Fibroblast of skin of left quadriceps (primary cell): ENCODE data around the gene KY.

ENCODE experiments used
- DNase-seq, 2 experiments: peaks; one replicate each; pipeline ENCODE4 v3.0.0-alpha.2; 2013; ENCODE audit warnings: low read depth in 2 of 2

Gene KY

DNA sequence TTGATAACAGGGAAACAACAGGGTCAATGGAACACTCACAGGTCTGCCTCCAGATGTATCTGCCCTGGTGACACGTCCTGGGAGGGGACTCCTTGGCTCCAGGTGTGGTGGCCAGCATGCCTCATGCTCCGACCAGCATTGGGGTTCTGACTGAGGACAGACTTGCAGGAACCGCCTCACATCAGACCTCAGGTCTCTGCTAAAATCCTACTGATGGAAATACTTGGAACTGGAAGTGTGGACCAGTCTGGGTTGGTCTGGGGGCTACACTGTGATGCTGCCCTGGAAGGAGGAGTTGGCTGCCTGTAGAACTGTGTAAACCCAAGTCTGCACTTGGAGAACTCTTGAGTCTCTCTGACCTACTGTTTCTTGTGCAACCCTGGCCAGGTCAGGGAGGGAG lies 17.1 kb upstream of the KY start:
- DNase-seq: no peak

DNA sequence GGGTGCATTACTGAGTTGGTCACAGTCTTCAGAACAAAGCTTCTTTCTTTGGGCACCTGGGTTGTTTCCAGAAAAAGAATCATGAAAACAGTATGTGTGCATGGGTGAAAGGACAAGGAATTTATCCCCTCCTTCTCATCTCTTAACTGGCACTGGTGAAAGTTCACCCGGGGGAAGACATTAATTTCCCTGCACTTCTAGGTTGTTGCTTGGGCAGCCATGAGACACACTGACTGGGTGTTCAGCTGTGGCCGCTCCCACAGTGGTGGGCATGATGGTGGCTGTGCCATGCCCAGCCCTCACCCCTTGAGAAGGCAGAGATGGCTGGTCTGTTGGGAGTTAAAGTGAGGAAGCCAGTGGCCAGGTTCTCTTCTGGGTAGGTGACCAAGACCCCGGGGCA lies 16.6 kb upstream of the KY start:
- no peak for DNase-seq

DNA sequence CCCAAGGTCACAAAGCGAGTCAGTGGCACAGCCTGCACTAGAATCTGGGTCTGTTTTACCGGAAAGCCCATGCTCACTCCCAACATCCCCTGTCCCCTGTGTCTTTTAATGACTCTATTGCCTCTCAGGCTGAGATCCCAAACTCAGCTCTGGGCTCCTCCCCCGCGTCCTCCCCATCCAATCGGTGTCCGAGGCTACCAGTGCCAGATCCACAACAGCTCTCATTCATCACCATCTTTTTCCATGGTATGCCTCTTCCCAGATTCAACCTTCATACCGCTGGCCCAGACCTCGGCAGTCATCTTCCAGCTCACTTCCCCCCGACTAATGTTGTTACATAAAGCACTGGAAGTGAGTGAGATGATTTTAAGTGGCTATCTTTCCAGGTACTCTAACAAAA lies 16.1 kb upstream of the KY start:
- no peak for DNase-seq

DNA sequence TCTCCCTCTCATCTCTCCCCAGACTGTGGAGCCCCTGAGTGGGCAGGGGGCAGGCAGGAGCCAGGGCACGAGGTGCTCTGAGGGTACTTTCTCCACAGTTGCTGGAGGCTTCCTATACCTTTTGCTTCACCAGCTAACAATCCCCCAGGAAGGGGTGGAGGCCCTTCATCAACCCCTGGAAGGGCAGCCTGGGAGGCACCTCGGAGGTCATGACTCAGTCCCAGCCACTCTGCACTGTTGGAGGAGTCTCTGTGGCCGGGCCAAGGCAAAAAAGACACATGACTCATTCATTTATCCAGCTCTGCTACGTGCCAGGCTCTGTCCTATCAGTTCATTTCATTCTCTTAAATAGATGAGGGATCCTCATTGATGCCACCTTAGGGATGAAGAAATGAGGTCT lies 15.6 kb upstream of the KY start:
- DNase-seq: no peak

DNA sequence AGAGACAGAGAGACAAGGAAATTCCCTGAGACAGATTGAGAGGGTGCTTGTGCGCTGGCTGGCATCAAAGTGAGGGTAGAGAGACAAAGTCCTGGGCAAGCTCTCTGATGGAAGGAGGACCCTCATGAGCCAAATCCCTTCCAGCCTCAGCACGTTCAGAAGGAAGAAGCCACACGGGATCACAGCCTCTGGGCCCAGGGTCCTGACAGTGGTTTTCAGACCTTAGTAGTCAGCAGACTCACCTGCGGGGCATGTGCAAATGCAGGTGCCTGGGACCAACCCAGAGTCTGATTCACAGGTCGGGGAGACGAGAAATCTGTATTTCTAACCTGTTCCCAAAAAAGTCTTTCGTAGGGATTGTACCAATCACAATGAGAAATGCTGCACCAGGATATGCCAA lies 15.2 kb upstream of the KY start:
- DNase-seq: no peak

DNA sequence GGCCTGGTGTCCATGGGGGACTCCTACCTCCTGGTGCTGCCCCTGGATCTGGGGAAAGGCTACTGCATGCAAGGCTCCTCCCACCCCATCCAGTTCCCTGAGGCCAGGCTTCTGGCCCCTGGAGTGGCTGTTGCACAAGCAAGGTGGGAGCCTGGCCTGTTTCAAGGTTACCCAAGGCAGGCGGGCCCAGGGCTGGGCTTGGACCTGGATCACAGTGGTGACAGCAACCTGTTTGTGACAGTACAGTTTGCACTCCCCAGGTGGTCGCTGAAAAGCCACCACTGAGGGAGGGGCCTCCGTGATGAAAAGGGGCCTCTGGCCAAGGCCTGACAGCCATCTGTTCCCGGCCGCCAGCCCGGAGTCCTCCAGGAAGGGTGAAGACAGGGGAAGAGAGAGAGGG lies 14.4 kb upstream of the KY start:
- no peak for DNase-seq

DNA sequence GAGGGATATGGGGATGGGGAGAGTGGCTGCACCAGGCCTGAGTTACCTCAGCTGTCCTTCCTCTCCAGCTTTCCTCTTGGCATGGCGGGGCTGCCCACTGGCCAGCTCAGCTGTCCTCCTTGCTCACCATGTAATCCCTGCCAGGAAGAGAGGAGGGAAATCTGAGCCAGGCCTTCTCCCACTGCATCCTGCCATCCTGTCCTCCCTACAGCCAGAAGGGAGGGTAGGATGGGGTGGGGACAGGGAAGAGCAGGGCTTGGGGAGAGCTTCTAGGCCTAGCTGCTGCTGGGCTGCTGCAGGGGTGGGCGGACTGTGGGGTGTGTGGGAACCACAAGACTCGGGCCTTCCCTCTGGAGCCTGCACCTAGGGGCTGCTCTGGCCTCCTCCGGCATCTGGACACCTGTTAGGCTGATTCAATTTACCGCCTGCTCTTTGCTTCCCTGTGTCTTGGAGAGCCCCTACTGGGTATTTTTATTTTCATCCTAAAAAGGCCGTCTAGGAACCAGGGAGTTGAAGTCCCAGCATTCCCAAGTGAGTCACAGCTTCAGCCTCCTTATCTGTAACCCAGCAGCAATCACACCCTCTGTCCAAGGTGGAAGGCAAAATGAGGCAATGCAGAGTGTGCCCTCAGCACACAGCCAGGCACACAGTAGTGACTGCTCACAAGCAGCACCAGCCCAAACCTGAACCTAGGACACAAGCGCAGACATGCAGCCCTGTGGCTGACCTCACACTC lies 13.1 kb upstream of the KY start:
- DNase-seq: no peak

DNA sequence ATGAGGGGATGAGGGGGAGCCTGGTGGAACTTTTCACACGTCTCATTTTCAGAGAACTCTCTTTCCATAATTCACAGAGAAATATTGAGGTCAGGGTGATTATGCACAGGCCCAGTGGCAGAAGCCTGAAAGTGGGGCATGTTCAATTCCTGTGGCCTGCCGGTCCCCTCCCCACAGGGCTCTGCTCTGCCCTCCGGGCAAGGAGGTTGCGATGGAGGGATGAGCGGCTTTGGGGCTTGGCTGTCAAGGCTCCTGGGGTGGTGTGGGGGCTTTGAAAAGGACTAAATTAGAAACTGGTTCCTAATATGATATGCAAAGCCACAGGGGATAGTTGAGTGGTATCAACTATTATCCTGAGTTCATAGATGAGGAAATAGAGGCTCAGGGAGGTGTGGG lies 9.2 kb upstream of the KY start:
- no peak for DNase-seq

DNA sequence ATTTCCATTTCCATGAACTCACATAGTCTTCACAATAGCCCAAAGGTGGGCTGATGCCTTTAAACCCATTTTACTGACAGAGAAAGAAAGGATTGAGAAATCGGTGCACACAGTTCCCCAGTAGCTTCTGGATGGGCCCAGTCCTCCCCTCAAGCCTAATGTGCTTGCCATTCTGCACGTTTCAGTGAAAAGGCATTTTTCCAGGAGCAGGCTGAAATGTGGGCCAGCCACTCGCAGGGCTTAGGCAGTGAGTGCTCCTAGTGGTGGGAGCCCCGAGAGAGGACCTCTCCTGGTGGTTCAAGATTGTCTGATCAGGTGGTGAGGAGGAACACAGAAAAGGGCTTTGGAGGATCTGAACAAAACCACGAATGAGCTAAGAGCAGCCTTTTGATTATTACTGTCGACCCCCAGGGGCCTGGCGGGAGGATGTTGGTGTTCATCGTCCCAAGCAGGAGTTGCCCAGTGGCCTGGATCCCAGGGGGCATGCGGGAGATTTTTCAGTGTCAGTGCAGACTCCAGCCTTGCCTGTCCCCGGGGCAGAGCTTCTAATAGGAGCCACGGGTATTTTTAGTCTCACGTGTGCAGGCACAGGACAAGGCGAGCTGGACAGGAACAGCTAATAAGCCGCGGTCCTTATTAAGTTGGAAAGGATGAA lies 8.7 kb upstream of the KY start:
- no peak for DNase-seq

DNA sequence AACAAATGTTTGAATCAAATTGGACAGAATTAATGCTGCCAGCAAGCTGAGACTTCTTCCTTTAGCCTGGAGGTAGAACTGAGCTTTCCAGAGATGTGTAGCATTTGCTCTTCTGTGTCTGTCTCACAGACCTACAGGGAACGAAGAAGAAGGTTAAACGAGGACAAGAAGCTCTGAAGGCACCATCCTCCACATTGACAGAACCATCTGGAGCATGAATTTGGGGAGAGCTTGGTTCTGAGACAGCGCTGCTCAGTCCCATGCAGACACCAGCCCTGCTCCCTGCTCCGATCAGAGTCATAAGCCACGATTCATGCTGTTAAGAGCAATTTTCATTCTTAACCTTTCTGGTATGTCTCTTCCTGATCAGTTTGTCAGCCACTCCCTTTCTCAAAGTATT lies 7.7 kb upstream of the KY start:
- no peak for DNase-seq

DNA sequence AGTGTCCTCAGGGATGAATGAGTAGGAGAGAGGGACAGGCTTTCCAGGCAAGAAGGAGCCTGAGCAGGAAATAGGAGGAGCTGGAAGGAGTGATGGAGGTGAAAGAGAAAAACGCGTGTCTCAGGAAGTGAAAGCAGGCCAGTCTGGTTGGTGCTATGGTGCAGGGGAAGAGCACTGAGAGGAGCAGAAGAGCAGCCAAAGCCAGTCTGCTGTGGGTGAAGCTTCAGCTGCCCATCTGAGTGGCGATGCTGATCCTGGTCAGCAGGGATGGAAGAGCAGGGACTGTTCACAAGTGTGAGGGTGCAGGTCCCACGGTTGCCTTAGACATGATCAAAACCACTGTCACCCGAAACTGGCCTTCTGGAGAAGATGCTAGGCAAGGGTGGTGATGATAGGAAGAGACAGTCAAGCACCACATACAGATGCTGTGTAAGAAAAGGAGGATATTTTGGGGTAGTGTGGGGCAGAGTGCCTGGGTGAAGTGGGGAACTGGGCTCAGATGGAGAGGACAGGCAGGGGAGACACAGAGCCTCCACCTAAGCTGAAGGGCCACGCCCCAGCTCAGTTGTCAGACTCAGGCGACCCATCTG lies 5.5 kb upstream of the KY start:
- DNase-seq: no peak

DNA sequence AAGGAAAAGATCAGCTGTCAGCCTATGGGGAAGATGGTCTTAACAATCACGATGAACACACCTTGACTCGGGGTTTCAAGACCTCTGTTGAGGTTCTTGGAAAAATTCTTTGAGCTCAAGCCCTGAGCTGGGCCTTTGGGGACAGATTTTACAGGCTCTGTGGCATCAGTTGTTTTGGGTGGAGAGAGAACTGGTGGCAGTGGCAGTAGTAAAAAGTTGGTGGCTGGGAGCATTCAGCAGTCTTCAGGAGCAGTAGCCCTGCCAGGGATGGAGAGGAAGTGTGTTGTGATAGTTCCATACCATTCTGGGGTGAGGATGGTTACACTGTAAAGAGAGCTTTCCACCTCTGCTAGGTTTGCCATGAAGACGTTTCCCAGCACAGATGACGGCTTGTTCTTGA lies 4.9 kb upstream of the KY start:
- no peak for DNase-seq

DNA sequence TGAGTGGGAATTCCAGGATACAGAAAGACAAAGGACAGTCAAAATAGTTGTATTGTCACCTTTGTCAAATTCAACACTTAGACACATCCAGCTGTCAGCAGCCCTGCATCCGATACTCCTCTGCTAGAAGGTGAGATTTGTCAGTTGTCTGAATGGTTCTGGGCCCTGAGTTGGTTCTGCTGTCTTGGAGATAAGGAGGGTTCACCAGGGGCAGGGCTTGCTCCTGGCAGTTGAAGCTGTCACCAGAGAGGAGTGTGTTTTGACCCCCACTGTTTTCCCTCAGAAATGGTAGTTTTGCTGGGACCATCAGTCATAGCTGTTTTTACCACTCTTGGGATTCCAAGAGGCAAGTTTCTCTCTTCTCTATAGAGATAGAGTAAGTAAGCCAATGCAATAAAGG lies 3.2 kb upstream of the KY start:
- no peak for DNase-seq

DNA sequence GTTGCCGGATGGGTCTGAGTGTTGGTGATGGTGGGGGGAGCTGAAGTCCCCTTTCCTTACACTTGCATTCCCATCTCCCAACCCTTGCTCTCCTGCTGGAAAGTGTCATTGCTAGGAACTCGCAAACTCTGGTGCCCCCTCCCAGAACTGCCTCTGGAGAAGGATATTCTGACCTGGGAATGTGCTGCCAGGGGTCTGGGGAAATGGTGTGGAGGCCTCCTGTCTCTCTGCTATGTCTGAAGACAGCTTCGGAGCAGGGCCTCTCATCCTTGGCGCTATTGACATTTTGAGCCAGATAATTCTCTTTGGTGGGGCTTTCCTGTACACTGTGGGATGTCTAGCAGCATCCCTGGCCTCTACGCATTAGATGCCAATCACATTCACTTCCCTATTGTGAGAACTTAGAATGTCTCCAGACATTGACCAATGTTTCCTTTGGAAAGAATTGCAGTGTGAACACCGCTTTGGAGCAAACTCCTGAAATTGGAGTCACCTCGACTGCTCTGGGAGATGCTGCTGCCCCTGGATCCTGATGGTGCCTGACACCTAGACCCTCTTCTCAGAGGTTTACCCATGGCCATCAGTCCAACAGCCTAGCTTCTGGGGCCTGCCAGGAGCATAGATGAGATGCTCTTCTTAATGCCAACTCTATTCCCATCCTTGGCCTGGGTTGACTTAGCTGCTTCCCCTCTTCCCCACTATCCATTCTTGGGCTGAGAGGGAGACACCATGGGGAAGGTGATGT lies 2.2 kb upstream of the KY start:
- DNase-seq: no peak

DNA sequence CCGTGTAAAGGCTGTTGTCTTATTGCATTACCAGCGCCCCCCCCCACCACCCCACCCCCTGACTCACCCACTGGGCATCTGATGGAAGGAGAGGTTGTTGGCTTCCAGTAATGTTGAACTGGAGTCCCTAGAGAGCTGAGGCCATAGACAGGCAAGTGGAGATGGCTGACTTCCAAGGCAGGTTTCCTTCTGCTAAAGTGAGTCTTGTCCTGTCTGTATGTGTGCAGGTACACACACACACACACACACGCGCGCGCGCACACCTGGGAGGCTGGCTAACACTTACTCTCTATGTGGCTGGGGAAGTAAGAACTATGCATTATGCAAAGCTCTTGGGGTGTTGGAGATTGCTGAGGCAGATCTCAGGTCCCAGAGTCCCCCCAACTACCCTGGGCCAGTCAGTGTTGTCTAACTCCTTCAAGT lies 1.6 kb upstream of the KY start:
- peak; percentile 46 to 50 for DNase-seq

DNA sequence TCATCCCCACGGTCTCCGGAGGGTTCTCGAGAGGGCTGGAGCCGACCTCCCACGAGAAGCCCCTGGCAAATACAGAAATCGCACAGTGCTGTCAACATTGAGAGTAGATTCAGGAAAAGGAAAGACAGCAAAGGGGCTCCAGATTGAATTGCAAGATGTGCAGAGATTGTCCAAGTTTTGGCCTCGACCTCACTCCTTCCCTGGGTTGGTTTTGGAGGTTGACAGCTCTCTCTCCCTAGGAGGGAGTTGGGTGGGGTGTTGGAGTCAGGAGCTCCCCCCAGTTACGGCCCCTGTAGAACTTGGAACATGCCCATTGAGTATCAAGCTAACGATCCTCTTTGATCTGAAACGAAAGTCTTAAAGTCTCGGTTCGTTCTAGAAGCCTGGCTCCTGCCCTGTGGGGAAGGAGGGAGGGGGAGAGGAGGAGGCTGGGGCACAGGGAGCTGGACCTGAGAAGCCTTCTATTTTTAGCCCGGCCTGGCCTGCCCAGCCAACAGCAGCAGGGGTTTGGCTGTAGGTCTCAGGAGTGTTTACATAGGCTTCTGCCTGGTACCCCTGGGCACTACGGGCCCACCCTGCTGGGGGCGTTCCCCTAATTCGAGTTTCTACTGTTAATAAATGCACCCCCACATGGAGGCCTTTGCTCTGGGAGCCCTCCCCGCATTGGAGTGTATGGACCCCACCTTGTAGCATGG lies 672 bp upstream of the KY start:
- DNase-seq: no peak

DNA sequence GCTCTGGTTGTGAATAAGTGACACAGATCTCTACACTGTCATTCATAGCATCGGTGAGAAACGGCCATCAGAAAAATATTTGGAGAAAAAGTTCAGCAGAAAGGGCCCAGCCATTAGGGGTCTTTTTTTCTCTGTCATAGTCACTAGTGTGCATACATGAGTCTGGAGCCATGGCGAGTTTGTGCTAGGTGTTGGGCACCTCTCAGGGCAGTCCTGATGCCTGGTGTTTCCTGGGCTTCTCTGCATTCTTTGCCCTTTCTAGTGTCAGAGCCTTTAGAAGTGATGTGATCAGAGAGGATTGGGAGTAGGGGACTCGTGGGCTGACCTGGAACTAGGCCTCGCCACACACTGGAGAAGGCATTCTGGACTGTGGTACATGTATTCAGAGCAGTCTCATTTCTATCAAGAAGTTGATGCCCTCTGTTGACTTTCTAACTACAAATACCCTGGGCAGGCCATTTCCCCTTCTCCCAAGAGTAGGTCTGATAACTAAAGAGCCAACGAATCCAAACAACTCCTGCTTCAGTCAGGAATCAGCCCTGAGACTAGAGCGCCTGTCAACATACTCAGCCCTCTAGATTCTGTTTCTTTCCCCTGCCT lies 1.6 kb downstream of the KY start:
- DNase-seq: no peak

DNA sequence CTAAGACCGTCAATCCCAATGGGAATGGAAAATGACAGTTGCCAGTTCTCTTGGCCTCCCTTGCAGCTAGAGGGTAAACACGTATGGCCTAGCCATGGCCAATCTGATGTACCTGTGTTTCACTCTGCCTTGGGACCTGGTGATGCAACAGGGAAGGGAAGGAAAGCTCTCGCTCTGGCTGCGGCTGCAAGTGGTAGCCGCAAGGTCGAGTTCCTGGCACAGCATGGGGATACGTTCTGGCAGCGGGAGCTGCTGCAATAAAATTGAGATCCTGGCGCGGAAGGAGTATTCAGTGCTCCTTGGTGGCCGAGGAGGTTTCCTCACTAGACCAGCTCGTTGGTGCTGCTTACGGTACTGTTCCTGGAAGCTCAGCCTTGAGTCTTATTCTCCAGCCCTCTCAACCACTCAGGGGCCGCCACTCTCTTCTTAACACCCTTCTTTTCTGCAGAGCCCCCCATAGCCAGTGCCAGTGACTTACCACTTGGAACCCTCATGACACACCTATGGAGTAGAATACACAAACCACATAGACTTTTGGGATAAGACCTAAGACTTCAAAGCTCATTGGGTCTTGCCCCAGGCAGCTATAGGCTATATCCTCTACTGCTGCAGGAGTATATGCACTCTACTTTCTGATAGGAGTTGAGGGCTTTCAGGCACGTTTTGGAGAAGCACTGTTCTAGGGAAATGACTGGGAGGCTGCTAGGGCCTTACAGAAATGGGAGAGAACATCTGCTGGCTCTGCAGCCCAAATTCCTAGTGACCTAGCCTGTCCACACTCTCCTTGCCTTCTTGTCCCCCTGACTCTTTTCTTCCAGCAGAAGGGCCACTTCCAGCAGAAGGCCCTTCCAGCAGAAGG lies 2.7 kb downstream of the KY start:
- no peak for DNase-seq

DNA sequence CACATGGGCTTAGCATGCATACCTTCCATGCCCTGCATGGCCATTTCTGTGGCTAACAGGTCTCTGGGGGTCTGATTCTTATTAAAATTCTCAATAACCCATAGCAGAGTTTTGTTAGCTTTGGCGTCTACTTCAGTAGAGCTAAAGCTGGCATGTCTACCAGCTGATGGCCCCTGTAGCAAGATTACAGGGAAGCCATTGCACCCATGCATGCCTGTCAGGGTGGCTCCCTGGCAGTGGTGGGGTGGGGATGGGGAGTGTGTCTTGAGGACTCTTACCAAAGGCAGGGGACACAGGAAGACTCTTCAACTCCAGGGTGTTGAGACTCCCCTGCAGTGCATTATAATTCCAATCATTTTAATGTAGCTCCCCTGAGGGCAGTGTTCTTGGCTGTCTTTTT lies 4.7 kb downstream of the KY start:
- DNase-seq: no peak

DNA sequence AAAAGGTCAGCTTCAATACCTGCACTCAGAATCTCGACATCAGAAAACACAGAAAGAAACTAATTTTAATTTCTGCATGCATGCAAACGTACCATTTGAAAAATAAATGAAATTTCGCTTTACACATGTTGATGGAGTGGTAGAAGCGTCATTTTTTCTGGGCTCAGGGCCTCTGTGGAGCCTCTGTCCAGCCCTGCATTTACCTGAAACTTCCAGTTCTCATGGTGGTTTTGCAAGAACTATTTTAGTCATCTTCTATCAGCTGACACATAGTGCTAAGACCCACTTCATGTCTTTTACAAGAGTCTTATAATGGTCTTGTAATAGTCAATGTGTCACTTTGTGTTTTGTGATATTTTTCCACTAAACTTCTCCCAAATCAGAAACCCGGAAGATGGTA lies 5.3 kb downstream of the KY start:
- DNase-seq: no peak
